Measurements from ENCODE around the gene FTO. TPM values are rescaled to one million over a fixed set of nuclear protein-coding genes. Genes with fewer than 3 reads are reported as not detected.

FTO gene
- total and polyA plus RNA-seq, 2 of the 13 experiments (the other 11 are each of a cell fraction or from before 2014, with no cell fraction given) = 41.6 to 55.8 TPM

- WGBS (ENCODE audit: low lambda C conversion rate) = 91% methylated on average over 3 of the region's 3 CpGs
- no peak overlapping the region for H3K4me2 ChIP-seq (ENCODE audit: low read depth, low read length)
- no peaks in the 10 kb centered on the region for H3K27me3 ChIP-seq (ENCODE audit: control insufficient read depth in 1 of 2, insufficient read depth in 2 of 2, low read length in 2 of 2)
- H2AFZ ChIP-seq (ENCODE audit: low read length) = no peak overlapping the region
- CTCF ChIA-PET (ENCODE audit: low intra/inter-chr PET ratio, low total read pairs) = no interaction called here
- no peak overlapping the region for H3K9ac ChIP-seq (ENCODE audit: insufficient read depth, low read depth, low read length)
- no peaks in the 10 kb centered on the region for H3K36me3 ChIP-seq (replicated peaks in 1 of 2; ENCODE audit: control insufficient read depth in 1 of 2, insufficient read depth in 2 of 2, low read length in 2 of 2)
- no peak overlapping the region for H3K4me3 ChIP-seq (replicated peaks in 1 of 3; ENCODE audit: insufficient read depth in 1 of 3, low read depth in 2 of 3, low read length in 3 of 3)
- DNase-seq (ENCODE audit: low spot score) = no peak
- no peak overlapping the region for H3K27ac ChIP-seq (ENCODE audit: extremely low read length, insufficient read depth, low read length)
- intact Hi-C loops (cut with micrococcal nuclease; ENCODE audit: unreplicated experiment) = loop anchor here (2.0 kb wide), 1 partner anchor 49 kb away; no protein-coding TSS in a partner anchor
- no peaks in the 10 kb centered on the region for H3K9me3 ChIP-seq (ENCODE audit: low read length)
- no peak for ATAC-seq
- H4K20me1 ChIP-seq (ENCODE audit: insufficient read depth, low read length) = no peaks in the 10 kb centered on the region
- 0 out of 2 replicates have a peak, but pooled peaks have one; percentile 14 for TF ChIP-seq PAXIP1 (CRISPR knock-in tag; conservative IDR thresholded peaks at IDR 0.05)
- TF ChIP-seq BRCA1 (CRISPR knock-in tag; IDR thresholded peaks at IDR 0.05) = no peak
- no peaks in the 10 kb centered on the region for H3K79me2 ChIP-seq (ENCODE audit: insufficient read depth, low read length)
- H3K4me1 ChIP-seq (ENCODE audit: insufficient read depth, low read length) = peaks cover 51% of the 10 kb centered on the region
- in situ Hi-C loops (cut with HindIII; ENCODE audit: extremely low pct_ligation_motif_present, low pct_unique_long_range_greater_than_20kb) = no loop called here
- no TSS peak for BruUV-seq (replicated peaks)
- FAIRE-seq = no peak
- POLR2A ChIA-PET = no interaction called here
These were observed 372.1 kb downstream of the FTO start for GRCh38 chr16:54076006-54076504.

GRCh38 chr16:54077050-54077821 is 373.3 kb downstream of the FTO start:
- H3K27me3 ChIP-seq (ENCODE audit: control insufficient read depth in 1 of 2, insufficient read depth in 2 of 2, low read length in 2 of 2) = no peaks in the 10 kb centered on the region
- H3K4me3 ChIP-seq (replicated peaks in 1 of 3; ENCODE audit: insufficient read depth in 1 of 3, low read depth in 2 of 3, low read length in 3 of 3) = no peak overlapping the region
- H4K20me1 ChIP-seq (ENCODE audit: insufficient read depth, low read length) = no peaks in the 10 kb centered on the region
- WGBS (ENCODE audit: low lambda C conversion rate) = 69% methylated on average over 9 of the region's 9 CpGs
- ATAC-seq = no peak
- 0 out of 2 replicates have a peak overlapping the region, but pooled peaks have one; percentile 4 for H3K4me2 ChIP-seq (ENCODE audit: low read depth, low read length)
- no peak overlapping the region for H3K9ac ChIP-seq (ENCODE audit: insufficient read depth, low read depth, low read length)
- no TSS peak for BruUV-seq (replicated peaks)
- no peak for DNase-seq (ENCODE audit: low spot score)
- H3K9me3 ChIP-seq (ENCODE audit: low read length) = no peaks in the 10 kb centered on the region
- no peak for FAIRE-seq
- H3K4me1 ChIP-seq (ENCODE audit: insufficient read depth, low read length) = peaks cover 63% of the 10 kb centered on the region
- no peak overlapping the region for H3K27ac ChIP-seq (ENCODE audit: extremely low read length, insufficient read depth, low read length)
- ChIA-PET POLR2A (no interaction called here), CTCF (ENCODE audit: low intra/inter-chr PET ratio, low total read pairs) (no interaction called here)
- H3K79me2 ChIP-seq (ENCODE audit: insufficient read depth, low read length) = no peaks in the 10 kb centered on the region
- no peak overlapping the region for H2AFZ ChIP-seq (ENCODE audit: low read length)
- in situ Hi-C loops (cut with HindIII; ENCODE audit: extremely low pct_ligation_motif_present, low pct_unique_long_range_greater_than_20kb) = no loop called here
- intact Hi-C loops (cut with micrococcal nuclease; ENCODE audit: unreplicated experiment) = loop anchor here (2.0 kb wide), 1 partner anchor 48 kb away; no protein-coding TSS in a partner anchor
- no peaks in the 10 kb centered on the region for H3K36me3 ChIP-seq (replicated peaks in 1 of 2; ENCODE audit: control insufficient read depth in 1 of 2, insufficient read depth in 2 of 2, low read length in 2 of 2)
- TF ChIP-seq TCF7L2 (IDR thresholded peaks at IDR 0.05; ENCODE audit: low read depth, low read length) (no peak), IKZF1 (IDR thresholded peaks at IDR 0.05) (no peak), CREB1 (IDR thresholded peaks at IDR 0.05) (peak; percentile 11; the same call in 1 of the 2 replicates), CREB1 (CRISPR knock-in tag; IDR thresholded peaks at IDR 0.05) (no peak), HNF1B (CRISPR knock-in tag; IDR thresholded peaks at IDR 0.05) (peak; percentile 33; the same call in 1 of the 2 replicates), LBX2 (CRISPR knock-in tag; IDR thresholded peaks at IDR 0.05; ENCODE audit: borderline replicate concordance) (no peak)
